ENCODE measurements around the gene PRPF8.
"Not testable (repeated sequence)": the region's sequence is repeated elsewhere in the genome, so short reads cannot be mapped to it uniquely, and the experiment has no call there.

PRPF8 gene

GRCh38 chr17:1684378-1685189 lies at the start of gene PRPF8:
PRPF8 (minus strand) TSS chr17:1684867; CDS start chr17:1684571, 296 bp downstream.
- DNase-seq, result peak; percentile 97 to 98

GRCh38 chr17:1733759-1734158 lies 49.1 kb upstream of the PRPF8 start:
- DNase-seq, result no peak

- DNase-seq, result no peak
Measured at GRCh38 chr17:1732833-1733321, 48.2 kb upstream of the PRPF8 start.

GRCh38 chr17:1732241-1732832 lies 47.7 kb upstream of the PRPF8 start:
- no peak for DNase-seq

- DNase-seq, result no peak
Measured at GRCh38 chr17:1731194-1731506, 46.5 kb upstream of the PRPF8 start.

GRCh38 chr17:1730326-1731193 lies 45.9 kb upstream of the PRPF8 start:
- DNase-seq, result no peak

GRCh38 chr17:1729966-1730325 lies 45.3 kb upstream of the PRPF8 start:
- no peak for DNase-seq

- no peak for DNase-seq
Measured at GRCh38 chr17:1727876-1728630, 43.4 kb upstream of the PRPF8 start.

GRCh38 chr17:1727258-1727789 lies 42.7 kb upstream of the PRPF8 start:
- DNase-seq, result no peak

GRCh38 chr17:1726626-1727257 lies 42.1 kb upstream of the PRPF8 start:
- no peak for DNase-seq

- DNase-seq, result no peak
Measured at GRCh38 chr17:1725642-1726511, 41.2 kb upstream of the PRPF8 start.

- DNase-seq, result no peak
Measured at GRCh38 chr17:1724869-1725641, 40.4 kb upstream of the PRPF8 start.

- DNase-seq, result peak; percentile 81 to 87
Measured at GRCh38 chr17:1724351-1724868, 39.7 kb upstream of the PRPF8 start, which contains the start of gene WDR81. WDR81 (plus strand) TSS chr17:1724704; CDS start chr17:1724960, 256 bp downstream.

- not testable (repeated sequence) for DNase-seq
Measured at GRCh38 chr17:1722022-1722421, 37.4 kb upstream of the PRPF8 start.

GRCh38 chr17:1720856-1721386 lies 36.3 kb upstream of the PRPF8 start:
- peak; percentile 57 to 78 for DNase-seq

- no peak for DNase-seq
Measured at GRCh38 chr17:1718362-1719165, 33.9 kb upstream of the PRPF8 start.

- DNase-seq, result peak; percentile 80 to 85
Measured at GRCh38 chr17:1716912-1717695, 32.4 kb upstream of the PRPF8 start.
